Muscle layer of duodenum (tissue), 2 donors: ENCODE measurements around the gene NISCH.

Experiments
- H3K27ac ChIP-seq: one replicate; pipeline ENCODE4 v1.7.0; 2013; ENCODE audit warnings: mild to moderate bottlenecking, low read length
- H3K27me3 ChIP-seq: one replicate; pipeline ENCODE4 v1.7.0; 2013; ENCODE audit warnings: low read depth, mild to moderate bottlenecking, control low read depth, low read length
- H3K36me3 ChIP-seq, 2 donors: one replicate each; pipeline ENCODE4 v1.7.0; 2013; ENCODE audit warnings: low read length in 2 of 2, control low read depth in 1 of 2, mild to moderate bottlenecking in 1 of 2; ENCODE audit not compliant: insufficient read depth in 2 of 2, control insufficient read depth in 1 of 2
- H3K4me1 ChIP-seq, 2 donors: one replicate each; pipeline ENCODE4 v1.7.0; 2013; ENCODE audit warnings: low read length in 2 of 2, mild to moderate bottlenecking in 2 of 2, control low read depth in 1 of 2, moderate library complexity in 1 of 2; ENCODE audit not compliant: insufficient read depth in 2 of 2, control insufficient read depth in 1 of 2
- H3K4me3 ChIP-seq, 2 donors: one replicate each; pipeline ENCODE4 v1.7.0; 2013; ENCODE audit warnings: low read length in 2 of 2, low read depth in 1 of 2, mild to moderate bottlenecking in 1 of 2
- H3K9me3 ChIP-seq, 2 donors: one replicate each; pipeline ENCODE4 v1.7.0; 2013; ENCODE audit warnings: low read length in 2 of 2, control low read depth in 1 of 2, mild to moderate bottlenecking in 1 of 2; ENCODE audit not compliant: control insufficient read depth in 1 of 2
- donor health status: healthy.

The NISCH gene

GRCh38 chr3:52453496-52454249, 1.7 kb upstream of the NISCH start, which contains the start of gene TNNC1:
TSS of gene TNNC1 (minus strand) at chr3:52454041. CDS start at chr3:52454015, 26 bp downstream.
- no peaks in the 10 kb centered on the region for H3K27me3 ChIP-seq
- H3K36me3 ChIP-seq = peaks cover 5 to 12% of the 10 kb centered on the region in 2 donors
- H3K9me3 ChIP-seq = no peaks in the 10 kb centered on the region
- H3K27ac ChIP-seq = peak within 1 kb of the TSS; percentile 84
- H3K4me3 ChIP-seq = peak within 1 kb of the TSS; percentile 74 to 86
- peaks cover 0 to 19% of the 10 kb centered on the region in 2 donors for H3K4me1 ChIP-seq

- H3K36me3 ChIP-seq = peaks cover 12 to 19% of the 10 kb centered on the region in 2 donors
- peaks cover 0 to 19% of the 10 kb centered on the region in 2 donors for H3K4me1 ChIP-seq
- H3K27me3 ChIP-seq = no peaks in the 10 kb centered on the region
- peak overlapping the region; percentile 84 for H3K27ac ChIP-seq
- no peaks in the 10 kb centered on the region for H3K9me3 ChIP-seq
- H3K4me3 ChIP-seq = peak overlapping the region; percentile 74 to 86
Measured at GRCh38 chr3:52454250-52454937, 1.0 kb upstream of the NISCH start.

DNA sequence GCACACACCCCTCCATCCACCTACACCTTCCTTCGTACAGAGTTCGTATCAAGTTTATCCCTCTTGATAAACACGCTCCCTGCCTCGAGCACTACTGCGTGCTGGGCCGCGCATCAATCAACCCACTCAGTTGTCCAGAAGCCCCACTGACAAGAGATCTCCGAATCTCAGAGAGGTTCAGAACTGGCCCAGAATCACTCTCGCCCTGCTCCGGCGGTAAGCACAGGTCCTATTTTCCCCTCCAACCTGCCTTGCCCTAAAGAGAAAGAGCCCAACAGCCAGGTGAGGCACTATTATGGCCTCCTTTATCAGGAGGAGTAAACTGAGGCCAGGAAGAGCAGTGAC, 494 bp upstream of the NISCH start:
- Histone ChIP-seq H3K27ac (peak overlapping the region; percentile 84), H3K4me1 (peaks cover 0 to 19% of the 10 kb centered on the region in 2 donors)

GRCh38 chr3:52456169-52456799, 880 bp downstream of the NISCH start:
- Histone ChIP-seq H3K4me3 (peak overlapping the region; percentile 74 to 76), H3K4me1 (peaks cover 0 to 19% of the 10 kb centered on the region in 2 donors), H3K9me3 (no peaks in the 10 kb centered on the region), H3K27me3 (no peaks in the 10 kb centered on the region), H3K27ac (peak overlapping the region; percentile 67), H3K36me3 (peaks cover 26 to 31% of the 10 kb centered on the region in 2 donors)

More for the DNA sequence above, 494 bp upstream of the NISCH start:
- Histone ChIP-seq H3K9me3 (no peaks in the 10 kb centered on the region), H3K4me3 (peak overlapping the region; percentile 74 to 86), H3K27me3 (no peaks in the 10 kb centered on the region), H3K36me3 (peaks cover 17 to 19% of the 10 kb centered on the region in 2 donors)

- Histone ChIP-seq H3K27ac (no peak overlapping the region), H3K4me1 (peaks cover 0 to 19% of the 10 kb centered on the region in 2 donors), H3K9me3 (no peaks in the 10 kb centered on the region), H3K27me3 (no peaks in the 10 kb centered on the region), H3K4me3 (peak overlapping the region; percentile 74 to 76), H3K36me3 (peaks cover 26 to 33% of the 10 kb centered on the region in 2 donors)
Measured at GRCh38 chr3:52456800-52457183, 1.4 kb downstream of the NISCH start.

- H3K36me3 ChIP-seq = peaks cover 27 to 40% of the 10 kb centered on the region in 2 donors
Measured at GRCh38 chr3:52458031-52458760, 2.8 kb downstream of the NISCH start.

GRCh38 chr3:52458770-52459545, 3.6 kb downstream of the NISCH start:
- H3K4me3 ChIP-seq = no peak overlapping the region
- H3K4me1 ChIP-seq = peaks cover 0 to 19% of the 10 kb centered on the region in 2 donors
- no peaks in the 10 kb centered on the region for H3K27me3 ChIP-seq
- no peak overlapping the region for H3K27ac ChIP-seq
- H3K9me3 ChIP-seq = no peaks in the 10 kb centered on the region
- peaks cover 30 to 40% of the 10 kb centered on the region in 2 donors for H3K36me3 ChIP-seq

More at GRCh38 chr3:52458031-52458760, 2.8 kb downstream of the NISCH start:
- Histone ChIP-seq H3K27ac (no peak overlapping the region), H3K27me3 (no peaks in the 10 kb centered on the region), H3K9me3 (no peaks in the 10 kb centered on the region), H3K4me3 (no peak overlapping the region), H3K4me1 (peaks cover 0 to 19% of the 10 kb centered on the region in 2 donors)

GRCh38 chr3:52461874-52462273, 6.5 kb downstream of the NISCH start:
- Histone ChIP-seq H3K36me3 (peaks cover 30 to 40% of the 10 kb centered on the region in 2 donors), H3K27me3 (no peaks in the 10 kb centered on the region), H3K4me1 (peaks cover 0 to 13% of the 10 kb centered on the region in 2 donors), H3K27ac (no peak overlapping the region), H3K9me3 (no peaks in the 10 kb centered on the region), H3K4me3 (no peak overlapping the region)

- H3K27me3 ChIP-seq = no peaks in the 10 kb centered on the region
- no peak overlapping the region for H3K27ac ChIP-seq
- H3K4me3 ChIP-seq = no peak overlapping the region
- H3K9me3 ChIP-seq = no peaks in the 10 kb centered on the region
- H3K4me1 ChIP-seq = peaks cover 4 to 18% of the 10 kb centered on the region in 2 donors
- H3K36me3 ChIP-seq = peaks cover 20 to 38% of the 10 kb centered on the region in 2 donors
Measured at GRCh38 chr3:52463416-52463815, 8.0 kb downstream of the NISCH start.

- H3K4me3 ChIP-seq = no peak overlapping the region
- no peak overlapping the region for H3K27ac ChIP-seq
- peaks cover 11 to 19% of the 10 kb centered on the region in 2 donors for H3K4me1 ChIP-seq
- H3K9me3 ChIP-seq = no peaks in the 10 kb centered on the region
- no peaks in the 10 kb centered on the region for H3K27me3 ChIP-seq
- H3K36me3 ChIP-seq = peaks cover 15 to 28% of the 10 kb centered on the region in 2 donors
Measured at GRCh38 chr3:52468336-52468735, 12.9 kb downstream of the NISCH start.
